GM19351 (cell line): Measurements from ENCODE around the gene SMIM13.
A peak's percentile ranks its signal among the peaks of the same experiment; 100 is the strongest.

Experiments used
- ATAC-seq: cut with Tn5 transposase; IDR thresholded peaks from one replicate; pipeline ENCODE4 v1.9.1; 2021; ENCODE audit warnings: mild to moderate bottlenecking, moderate library complexity; ENCODE audit not compliant: unreplicated experiment

The SMIM13 gene

DNA sequence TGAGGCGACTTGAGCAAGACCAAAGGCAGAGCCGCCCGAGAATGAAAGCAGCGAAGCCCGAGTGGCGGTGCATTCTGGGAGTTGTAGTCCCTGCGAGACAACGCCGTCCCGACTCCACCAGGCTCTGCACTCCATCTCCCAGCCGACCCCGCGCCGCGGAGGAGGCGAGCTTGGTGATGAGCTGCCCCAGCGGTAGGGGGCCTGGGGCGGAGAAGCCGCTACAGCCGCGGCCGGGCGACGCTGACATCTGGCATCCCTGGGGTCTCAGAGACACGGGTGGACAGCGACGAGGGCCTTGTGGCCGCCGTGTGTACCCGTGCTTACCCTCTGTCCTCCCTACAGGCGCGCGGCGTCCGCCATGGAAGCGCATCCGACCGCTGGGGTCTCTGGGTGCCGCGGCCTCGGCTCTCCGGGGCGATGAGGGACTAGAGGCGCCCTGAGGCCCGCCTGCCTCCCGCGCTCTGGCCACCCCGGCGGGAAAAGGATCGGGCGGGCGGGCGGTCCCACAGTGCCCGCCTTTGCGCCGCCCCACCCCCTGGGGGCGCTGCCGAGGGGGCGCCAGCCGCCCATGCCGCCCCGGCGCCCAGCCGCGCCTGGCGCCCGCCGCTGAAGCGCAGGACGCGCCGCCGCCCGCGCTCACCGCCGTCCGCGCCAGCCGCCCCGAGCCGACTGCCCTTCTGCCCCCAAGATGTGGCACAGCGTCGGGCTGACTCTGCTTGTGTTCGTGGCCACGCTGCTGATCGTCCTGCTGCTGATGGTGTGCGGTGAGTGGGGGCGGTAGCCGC lies at the start of gene SMIM13:
Gene SMIM13 (plus strand): TSS at position 209 of the 785 bp plus-strand sequence. CDS start 480 bp downstream, at position 689.
- peak; percentile 83 for ATAC-seq

DNA sequence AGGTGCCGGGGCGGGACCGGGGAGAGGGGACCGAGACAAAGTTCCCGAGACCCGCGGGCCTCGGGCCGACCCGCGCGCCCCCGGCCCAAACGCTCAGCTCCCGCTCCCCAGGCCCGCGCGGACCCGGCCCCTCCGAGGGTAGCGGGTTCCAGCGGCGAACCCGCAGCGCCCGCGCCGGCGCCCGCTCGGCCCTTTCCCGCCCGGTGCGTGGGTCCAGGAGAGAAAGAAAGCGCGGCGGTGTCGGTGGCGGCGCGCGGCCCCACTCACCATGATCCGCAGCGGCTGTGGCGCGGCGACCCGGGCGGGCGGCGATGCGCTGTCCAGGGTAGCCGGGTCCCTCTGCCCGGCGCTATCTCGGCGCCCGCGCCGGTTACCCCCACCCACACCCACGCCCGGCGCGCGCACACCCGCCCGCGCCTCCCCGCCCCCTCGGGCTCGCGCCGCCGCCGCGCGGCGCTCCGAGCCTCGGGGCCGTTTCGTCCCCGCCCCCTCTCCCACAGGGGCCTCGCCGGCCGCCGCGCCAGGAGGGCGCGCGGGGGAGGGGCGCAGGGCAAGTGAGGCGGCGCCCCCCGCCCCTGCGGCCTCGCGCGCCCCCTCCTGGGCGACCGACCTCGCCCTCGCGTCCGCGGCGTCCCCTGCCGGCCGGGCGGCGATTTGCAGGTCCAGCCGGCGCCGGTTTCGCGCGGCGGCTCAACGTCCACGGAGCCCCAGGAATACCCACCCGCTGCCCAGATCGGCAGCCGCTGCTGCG lies 49.5 kb upstream of the SMIM13 start, which contains the start of gene ELOVL2:
Gene ELOVL2 (minus strand): TSS at position 345 of the 751 bp plus-strand sequence. CDS start 75 bp downstream, at position 270.
- peak; percentile 47 for ATAC-seq

DNA sequence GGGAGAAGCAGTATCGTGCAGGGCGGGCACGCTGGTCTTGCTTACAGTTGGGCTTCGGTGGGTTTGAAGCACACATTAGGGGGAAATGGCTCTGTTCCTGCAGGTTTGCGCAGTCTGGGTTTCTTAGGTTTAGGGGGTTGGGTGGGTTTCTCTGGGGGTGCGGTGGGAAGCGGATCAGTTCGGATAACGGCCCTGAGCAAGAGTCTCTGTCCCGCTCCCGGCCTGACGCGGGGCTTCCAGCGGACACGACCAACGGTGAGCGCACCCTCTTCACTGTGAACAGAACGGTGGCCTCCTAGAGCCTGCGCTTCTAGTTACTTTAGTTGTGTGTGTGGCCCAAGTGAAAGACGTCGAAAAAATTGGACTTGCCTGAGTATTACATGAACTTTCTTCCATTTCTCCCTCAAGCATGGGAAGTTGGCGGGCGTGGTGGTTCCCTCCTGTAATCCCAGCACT lies 48.9 kb upstream of the SMIM13 start:
- ATAC-seq: no peak

DNA sequence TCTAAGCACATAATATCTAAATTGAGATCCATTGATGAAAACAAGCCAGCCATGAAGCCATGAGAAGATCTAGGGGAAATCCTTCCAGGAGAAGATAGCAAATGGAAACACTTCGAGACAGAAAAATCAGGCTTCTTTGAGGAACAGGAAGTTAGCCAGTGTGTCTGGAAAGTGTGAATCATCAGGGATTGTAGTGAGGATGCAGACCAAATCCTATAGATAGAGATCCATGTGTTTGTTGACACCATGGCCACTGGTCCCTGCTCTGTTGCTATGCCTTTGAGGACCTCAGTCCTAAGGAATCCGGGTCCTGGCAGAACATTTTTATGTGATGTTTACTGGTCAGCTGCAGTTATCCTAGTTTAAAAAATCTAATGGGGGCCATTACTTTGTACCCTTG lies 42.9 kb upstream of the SMIM13 start:
- ATAC-seq: no peak

DNA sequence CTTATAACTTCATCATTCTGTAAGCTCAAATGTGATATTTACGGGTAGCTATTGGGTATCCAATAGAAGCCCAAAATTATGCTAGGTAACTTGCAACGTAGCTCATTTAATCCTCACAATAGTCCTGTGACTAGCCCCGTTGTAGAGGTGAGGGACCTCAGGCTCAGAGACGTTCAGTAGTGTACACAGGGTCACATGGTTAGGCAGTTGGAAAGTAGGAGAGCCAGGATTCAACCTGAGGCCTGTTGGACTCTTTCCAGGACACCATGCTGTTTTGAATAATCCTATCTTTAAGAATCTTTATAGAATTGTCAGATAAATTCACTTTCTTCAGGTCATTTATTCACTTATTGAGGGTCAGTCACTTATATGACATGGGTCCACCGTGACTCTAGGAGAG lies 40.3 kb upstream of the SMIM13 start:
- ATAC-seq: no peak

DNA sequence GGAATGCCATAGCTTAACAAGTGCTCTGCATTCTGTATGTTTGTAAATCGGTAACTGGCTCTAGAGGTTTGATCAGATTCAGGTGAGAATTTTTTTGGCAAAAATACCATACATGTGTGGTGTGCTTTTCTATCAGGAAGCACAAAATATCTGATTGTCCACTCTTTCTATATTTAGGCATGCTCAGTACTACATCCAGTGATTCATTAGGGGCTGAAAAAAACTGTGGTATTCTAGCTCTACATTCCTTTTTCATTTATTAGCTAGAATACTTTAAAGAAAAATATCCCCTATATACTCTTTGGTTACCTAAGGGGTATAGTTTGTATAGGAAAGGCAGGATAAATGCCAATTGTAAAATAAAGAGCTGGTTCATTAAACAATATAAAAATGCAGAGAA lies 38.9 kb upstream of the SMIM13 start:
- no peak for ATAC-seq

DNA sequence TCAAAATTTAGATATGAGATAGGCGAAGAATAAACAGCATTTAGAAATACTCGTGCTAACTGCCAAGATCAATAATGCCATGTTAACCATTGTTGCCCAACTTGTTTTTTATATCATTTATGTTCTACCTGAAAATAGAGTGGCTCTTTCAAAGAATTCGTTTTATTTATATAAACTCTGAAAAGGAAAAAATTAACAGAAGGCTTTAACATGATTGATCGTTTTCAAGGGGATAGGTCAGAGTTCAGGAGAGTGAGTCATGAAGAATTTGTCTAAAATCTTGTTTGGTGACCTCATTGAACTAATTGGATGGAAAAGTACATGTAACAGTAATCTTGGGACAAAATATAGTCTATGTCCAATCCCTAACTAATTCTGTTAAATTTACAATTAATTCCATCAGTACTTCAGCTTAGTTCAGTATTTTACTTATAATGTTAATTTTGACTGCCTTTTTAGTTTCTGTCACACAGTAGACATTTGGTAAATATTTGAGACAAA lies 38.5 kb upstream of the SMIM13 start:
- no peak for ATAC-seq

DNA sequence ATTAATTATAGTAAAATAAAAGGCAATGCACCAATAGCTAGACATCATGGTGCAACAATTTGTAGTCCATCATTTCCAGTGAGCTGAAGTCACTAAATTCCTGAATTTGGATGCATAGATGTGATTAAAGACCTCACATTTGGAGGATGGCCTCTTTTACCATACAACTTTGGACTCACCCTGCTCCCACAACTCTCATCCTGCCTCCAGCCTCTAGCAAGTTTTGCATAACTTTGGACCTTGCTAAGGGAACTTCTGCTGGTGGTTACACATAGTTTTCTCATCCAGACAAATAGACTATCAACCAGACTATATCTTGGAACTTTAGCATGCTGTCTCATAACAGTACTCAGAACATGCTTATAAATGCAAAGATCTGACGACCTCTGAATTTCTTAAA lies 36.8 kb upstream of the SMIM13 start:
- ATAC-seq: no peak

DNA sequence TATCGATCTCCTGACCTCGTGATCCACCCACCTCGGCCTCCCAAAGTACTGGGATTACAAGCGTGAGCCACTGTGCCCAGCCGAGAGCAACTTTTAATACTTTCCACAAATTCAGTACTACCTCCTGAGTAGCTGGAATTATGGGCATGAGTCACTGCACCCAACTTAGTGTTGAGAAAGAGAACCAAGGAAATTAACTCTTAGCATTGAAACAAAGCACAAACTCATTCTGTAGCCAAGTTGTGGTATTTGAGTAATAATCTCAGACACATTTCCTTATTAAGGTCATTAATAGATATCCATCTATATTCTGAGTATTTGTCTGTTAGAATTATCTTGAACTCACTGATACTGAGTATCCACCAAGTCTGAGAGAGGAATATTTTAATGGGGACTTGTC lies 35.2 kb upstream of the SMIM13 start:
- no peak for ATAC-seq

DNA sequence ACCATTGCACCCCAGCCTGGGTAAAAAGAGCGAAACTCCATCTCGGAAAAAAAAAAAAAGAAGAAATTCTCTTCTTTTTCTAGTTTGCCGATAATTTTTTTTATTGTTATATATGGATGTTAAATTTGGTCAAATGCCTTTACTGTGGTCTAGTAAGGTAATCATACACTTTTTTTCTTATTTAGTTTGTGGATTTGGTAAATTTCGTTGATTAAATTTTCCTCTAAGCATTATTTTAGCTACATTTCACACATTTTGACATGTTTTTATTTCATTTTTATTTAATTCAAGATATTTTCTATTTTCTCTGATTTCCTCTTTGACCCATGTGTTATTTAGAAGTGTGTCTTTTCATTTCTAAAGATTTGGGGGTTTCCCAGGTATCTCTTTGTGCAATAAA lies 31.6 kb upstream of the SMIM13 start:
- ATAC-seq: no peak

DNA sequence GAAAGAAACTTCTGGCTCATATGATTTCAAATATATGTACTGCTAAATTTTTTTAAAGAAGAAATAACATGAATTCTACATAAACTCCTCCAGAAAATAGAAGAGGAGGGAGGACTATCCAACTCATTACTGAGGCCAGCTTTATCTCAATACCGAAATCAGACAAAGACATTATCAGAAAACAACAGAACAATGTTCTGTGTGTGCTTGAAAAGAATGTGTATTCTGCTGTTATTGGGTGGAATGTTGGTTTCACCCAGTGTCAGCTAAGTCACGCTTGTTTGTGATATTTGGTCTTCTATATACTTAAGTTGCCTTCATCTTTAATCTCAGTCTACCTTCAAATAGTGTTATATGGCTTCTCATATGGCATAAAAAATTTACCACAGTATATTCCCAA lies 30.9 kb upstream of the SMIM13 start:
- ATAC-seq: no peak

DNA sequence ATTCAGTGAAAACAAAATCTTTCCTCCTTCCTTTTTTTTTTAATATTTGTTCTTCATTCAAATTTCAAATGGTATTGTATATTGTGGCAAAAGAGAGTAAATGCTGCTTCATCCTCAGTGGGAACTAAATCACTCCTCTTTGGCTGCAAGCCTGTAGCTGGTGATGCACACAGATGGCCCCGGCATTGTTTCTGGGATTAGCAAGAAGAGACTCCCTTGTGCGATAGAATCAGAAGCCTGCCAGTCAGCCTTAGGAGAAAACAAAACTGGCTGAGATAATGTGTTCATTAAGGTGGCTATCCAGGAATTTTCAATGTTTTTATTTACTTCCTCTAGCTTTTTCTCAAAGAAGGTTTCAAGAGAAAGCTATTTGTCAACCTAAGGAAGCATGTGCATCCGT lies 28.8 kb upstream of the SMIM13 start:
- no peak for ATAC-seq

DNA sequence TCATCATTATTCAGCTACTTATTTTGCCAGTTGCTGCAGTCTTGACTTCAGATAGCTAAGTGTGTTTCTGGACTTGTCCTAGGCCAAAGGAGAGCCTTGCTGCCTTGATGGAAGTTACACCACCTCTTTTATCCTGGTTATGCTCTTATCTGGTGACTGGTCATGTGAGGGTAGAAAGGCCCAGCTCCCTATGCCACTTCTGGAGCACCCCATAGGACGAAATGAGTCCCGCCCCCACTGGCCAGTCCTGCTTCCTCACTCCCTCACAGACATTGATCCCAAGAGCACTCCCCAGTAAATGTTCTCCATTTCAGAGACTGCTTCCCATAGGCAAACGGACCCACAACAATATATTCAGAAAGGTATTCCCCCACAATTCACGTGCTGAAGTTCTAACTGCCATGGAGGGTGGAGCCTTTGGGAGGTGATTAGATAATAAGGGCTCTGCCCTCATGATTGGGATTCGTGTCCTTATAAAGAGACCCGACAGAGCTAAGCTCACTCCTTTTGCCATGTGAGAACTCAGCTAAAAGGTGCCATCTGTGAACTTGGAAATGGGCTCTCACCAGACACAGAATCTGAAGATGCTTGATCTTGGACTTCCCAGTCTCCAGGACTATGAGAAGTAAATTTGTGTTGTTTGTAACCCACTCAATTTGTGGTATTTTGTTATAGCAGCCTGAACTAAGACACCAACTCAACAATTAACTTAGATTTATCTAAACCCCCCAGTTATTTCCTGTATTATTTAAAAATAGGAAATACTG lies 28.0 kb upstream of the SMIM13 start:
- ATAC-seq: no peak

DNA sequence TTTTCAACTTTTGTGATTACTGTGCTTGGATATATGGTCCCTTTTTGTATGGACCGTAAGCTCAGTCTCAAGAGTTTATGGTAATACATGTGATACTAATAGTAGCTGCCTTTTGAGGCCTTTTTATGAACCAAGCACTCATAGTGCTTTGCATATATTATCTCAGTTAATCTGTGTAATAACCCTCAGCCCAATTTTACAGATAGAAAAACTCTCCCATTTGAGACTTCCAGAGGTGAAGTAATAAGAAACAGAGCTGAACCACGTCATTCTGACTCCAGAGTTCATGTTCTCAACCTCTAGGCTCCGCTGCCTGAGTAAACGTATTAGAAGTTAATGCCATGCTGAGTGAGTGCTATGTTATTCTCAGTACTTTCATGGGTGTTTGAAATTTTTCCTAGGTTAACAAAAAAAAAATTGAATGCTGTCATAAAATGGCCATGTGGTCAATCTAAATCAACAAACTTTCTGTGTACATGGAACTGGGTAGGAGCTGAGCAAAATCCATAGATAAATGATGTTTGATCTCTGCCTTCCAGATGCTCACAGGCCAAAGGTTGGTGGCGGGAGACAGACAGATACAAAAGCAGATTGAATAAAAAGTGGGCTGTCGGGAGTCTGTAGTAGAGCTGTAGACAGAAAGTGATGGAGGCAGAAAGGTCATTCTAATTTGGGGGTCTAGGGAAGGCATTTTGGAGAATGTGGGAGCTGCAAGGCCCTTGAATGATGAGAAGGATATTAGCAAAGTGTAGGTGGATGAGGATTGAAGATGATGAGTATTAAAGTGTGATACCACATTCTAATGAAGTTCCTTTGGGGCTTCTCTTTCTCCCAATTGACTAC lies 26.9 kb upstream of the SMIM13 start:
- ATAC-seq: no peak

DNA sequence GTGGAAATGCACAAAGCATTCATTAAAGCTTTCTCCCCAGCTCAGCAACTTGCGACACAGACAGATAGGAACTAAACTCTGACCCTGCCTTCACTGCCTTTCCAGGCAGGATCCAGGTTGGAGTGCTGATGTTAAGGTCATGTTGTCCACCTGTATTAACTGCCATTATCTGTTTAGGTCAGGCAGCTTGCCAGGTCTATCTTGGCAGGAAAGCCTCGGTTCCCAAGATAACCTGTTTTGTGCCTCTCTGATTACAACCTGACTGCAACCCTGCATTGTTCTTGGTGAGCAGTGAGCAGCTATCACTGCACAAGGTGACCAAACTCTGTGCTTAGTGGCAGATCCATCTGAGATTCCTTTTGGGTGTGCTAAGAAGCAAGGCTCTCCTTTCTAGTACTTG lies 26.3 kb upstream of the SMIM13 start:
- ATAC-seq: no peak

DNA sequence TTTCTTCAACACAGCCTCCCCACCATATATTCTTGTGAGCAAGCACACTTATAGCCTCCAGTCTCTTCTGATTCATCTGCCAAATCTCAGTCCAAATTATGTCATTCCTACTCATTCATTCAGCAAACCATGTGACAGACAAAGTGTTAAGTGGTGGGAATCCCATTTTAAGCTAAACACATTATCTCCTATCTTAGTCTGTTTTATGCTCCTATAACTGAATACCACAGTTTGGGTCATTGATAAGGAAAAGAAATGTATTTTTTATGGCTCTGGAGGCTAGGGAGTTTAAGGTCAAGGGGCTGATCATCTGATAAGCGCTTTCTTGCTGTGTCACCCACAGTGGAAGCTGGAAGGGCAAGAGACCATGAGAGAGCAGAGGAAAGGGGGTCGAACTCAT lies 23.9 kb upstream of the SMIM13 start:
- no peak for ATAC-seq

DNA sequence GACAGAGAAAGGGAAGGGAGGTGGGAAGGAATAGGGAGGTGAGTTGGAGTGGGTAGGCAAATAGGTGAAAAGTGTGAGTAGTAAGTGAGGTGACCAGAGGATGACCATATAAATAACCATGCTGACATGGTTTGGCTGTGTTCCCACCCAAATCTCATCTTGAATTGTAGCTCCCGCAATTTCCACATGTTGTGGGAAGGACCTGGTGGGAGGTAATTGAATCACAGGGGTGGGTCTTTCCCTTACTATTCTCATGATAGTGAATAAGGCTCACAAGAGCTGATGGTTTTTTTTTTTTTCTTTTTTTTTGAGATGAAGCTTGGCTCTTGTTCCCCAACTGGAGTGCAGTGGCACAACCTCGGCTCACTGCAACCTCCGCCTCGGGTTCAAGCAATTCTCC lies 21.5 kb upstream of the SMIM13 start:
- ATAC-seq: no peak

DNA sequence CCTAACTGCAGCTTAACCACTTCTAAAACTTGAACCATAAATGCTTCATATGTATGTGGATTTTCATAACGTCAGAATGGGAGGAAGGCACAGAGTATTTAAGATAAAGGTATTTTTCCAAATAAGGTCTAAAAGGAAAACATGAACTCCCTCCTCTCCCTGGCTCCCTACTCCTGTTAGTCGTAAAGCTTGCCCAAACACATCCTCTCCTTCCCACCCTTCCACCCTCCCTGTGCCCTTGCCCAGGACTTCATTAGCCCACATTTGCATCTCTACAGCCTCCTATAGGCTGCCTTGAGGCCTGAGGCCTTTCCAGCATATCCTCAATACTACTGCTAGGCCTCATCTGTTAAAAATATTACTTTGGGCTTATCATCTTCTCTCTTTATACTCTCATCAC lies 17.1 kb upstream of the SMIM13 start:
- no peak for ATAC-seq

DNA sequence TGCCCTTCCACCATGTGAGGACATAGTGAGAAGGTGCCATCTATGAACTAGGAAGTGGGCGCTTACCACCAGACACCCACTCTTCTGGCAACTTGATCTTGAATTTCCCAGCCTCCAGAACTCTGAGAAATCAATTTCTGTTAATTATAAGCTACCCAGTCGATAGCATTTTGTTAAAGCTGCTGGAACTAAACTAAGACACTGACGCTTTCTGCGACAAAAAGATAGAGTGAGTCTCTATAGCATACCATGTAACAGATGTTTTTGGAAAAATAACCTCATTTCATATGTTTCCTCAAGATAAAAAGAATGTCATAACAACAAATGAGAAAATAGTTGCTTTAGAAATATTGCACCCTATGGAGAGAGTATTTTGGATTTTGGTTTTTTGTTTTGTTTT lies 15.4 kb upstream of the SMIM13 start:
- ATAC-seq: no peak

DNA sequence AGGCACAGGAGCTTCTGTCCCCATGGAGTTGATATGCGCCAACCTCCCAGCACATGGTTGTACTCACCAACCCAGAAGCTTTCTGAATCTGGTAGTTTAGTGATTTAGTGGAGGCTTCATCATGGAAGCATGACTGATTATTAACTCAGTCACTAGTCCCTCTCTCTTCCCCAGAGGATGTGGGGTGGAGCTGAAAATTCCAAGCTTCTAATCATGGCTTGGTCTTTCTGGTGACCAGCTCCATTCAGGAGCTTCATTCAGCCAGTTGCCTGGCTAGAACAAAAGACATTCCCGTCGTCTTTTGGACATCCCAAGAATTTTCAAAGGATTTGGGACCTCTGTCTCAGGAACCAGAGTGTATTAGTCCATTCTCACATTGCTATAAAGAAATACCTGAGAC lies 13.3 kb upstream of the SMIM13 start:
- no peak for ATAC-seq
